ENCODE measurements around the gene ILF2.
"Not testable (repeated sequence)": the region's sequence is repeated elsewhere in the genome, so short reads cannot be mapped to it uniquely, and the experiment has no call there.

Gene ILF2

GRCh38 chr1:153670859-153671627, at the start of gene ILF2:
Gene ILF2, minus strand, starts transcription at chr1:153670993. Its CDS starts 71 bp downstream, at chr1:153670922.
- peak; percentile 98 for DNase-seq

- no peak for DNase-seq
Measured at GRCh38 chr1:153717330-153717729, 46.5 kb upstream of the ILF2 start.

DNA sequence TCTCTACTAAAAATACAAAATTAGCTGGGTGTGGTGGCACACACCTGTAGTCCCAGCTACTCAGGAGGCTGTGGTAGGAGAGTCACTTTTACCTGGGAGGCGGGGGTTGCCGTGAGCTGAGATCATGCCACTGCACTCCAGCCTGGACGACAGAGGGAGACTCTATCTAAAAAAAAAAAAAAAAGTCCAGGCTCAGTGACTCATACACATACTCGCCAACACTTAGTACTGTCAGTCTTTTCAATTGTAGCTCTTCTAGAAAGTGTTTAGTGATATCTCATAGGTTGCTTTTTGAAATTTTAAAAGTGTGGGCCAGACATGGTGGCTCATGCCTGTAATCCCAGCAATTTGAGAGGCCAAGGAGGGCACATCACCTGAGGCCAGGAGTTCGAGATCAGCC, 45.4 kb upstream of the ILF2 start:
- DNase-seq, result not testable (repeated sequence)

- DNase-seq, result no peak
Measured at GRCh38 chr1:153711026-153711425, 40.2 kb upstream of the ILF2 start.

GRCh38 chr1:153705484-153705883, 34.7 kb upstream of the ILF2 start:
- no peak for DNase-seq

GRCh38 chr1:153699768-153700167, 29.0 kb upstream of the ILF2 start:
- no peak for DNase-seq

- DNase-seq, result no peak
Measured at GRCh38 chr1:153698923-153699714, 28.3 kb upstream of the ILF2 start.

DNA sequence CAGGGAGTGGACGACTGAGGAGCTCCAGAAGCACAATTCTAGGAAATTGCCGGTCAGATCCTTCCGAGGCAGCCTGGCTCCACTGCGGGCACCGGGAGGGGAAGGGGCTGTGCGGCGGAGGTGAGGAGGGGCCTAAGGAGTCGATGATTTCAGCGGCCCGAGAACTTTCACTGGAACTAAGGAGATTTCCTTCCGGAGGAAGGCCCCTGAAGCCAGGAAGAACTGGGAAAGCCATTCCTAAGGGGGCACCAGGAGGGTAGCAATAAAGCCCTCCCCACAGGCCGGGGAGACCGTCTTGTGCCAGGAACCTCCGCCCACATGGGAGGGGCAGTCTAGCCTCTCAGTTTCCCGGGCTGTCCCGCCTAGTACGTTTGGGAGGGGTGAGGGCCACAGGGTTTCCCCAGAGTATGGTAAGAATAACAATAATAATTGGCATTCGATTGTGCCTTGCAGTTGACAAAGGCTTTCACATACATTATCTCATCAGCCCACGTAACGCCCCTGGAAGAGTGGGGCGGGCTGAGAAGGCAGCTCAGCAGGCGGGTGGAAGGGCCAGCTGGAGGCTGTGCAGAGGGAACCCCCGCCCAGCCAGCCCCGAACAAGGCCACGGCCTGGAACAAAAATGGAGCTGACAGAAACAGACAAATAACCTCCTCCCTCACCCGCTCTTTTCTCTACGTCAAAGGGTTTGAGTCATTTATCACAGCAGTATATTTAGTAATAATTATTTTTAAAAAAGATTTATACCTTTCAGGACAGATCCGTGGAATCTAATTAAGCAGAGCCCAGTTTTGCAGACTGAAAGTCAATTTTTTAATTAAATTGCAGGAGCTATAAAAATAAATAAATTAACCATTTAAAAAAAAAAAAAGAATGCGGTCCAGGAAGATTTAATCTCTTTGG, 27.5 kb upstream of the ILF2 start:
- DNase-seq, result no peak

DNA sequence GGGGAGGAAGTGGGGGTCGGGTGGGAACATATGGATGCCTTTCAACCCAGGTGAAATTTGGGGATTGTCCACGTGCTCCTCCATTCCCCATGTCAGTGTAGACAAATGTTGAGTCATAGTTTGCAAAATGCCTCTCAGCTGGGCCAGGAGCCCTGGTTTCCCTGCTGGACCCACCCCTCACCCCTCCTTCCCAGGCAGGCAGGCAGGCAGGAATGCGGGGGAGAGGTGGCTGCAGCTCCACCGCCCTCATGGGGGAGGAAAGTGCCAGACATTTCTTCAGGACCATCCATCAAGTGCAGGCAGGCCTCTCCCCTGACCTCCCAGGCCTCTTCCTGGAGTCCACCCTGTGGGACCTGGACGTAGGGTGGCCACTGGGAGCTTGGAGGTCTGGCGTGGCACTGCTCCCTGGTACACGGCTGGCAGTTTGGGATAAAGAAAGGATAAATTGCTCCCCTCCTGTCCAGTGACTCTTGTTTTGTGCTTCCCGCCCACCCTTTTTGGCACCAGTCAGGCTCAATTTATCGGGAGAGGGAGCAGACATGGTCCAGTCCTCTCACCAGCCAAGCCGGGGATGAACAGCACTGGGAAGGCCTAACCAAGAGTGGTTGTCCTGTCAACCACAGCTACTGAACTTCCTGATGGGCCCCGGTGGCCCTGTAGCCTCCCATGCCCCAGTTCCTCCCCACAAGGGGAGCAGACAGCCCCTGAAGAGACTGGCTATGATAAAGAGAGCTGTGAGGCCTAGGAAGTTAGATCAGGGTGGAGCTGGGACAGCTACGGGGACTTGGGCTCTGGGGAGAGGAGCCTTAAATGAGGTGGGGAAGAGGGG, 26.6 kb upstream of the ILF2 start:
- DNase-seq, result no peak

DNA sequence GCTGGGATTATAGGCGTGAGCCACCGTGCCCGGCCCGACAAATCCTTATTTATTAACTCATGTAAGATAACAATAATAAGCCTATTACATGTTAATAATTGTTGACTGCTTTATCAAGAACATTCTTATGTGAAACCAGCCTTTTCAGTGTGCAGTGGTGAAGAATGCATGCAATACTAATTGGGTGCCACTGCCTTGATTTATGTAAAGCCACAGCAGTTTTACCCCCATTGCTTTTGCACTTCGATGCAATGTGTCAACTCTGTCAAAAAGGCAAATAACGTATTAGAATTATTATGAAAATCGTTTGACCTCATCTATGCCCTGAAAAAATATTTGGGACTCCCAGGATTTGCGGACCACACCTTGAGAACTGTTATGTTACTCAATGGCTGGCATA, 25.9 kb upstream of the ILF2 start:
- no peak for DNase-seq

DNA sequence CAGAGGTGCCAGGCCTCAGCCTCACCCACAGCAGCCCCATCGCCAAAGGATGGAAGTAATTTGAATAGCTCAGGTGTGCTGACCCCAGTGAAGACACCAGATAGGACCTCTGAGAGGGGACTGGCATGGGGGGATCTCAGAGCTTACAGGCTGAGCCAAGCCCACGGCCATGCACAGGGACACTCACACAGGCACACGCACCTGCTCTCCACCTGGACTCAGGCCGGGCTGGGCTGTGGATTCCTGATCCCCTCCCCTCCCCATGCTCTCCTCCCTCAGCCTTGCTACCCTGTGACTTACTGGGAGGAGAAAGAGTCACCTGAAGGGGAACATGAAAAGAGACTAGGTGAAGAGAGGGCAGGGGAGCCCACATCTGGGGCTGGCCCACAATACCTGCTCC, 22.7 kb upstream of the ILF2 start:
- DNase-seq, result no peak

DNA sequence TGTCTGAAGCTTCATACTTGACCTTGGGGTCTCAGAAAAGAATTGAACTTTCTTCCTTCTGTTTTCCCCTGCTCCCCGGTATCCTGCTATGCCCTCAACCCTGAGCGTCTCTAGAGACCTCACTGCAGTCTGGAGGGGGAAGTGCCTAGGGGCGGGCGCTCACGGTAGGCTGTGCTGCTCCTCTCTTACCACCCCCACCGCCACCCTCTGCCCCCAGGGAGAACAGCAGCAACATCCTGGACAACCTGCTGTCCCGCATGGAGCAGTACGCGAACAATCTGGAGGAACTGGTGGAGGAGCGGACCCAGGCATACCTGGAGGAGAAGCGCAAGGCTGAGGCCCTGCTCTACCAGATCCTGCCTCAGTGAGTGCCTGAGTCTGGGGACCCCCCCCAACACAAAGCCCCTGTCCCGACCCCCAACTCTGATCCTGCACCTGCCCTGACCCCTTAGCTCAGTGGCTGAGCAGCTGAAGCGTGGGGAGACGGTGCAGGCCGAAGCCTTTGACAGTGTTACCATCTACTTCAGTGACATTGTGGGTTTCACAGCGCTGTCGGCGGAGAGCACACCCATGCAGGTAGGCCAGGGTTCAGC, 18.0 kb upstream of the ILF2 start:
- DNase-seq, result no peak

DNA sequence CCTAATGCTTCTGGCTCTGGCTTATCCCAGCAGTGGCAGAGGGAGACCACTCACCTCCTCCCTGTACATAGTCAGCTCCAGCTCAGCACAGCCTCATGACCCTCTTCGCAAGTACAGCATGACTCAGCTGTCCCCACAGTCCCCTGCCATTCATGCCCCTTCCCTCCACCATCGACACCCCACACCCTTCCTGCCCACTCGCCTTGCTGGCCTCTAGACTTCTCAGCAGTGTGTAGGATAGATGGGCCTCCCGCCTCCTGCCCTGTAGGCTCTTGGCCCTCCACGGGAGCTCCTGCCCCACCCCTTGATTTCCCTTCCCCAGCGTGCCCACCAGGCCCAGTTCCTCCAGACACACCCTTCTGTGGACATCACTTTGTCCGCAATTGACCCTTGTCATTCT, 17.5 kb upstream of the ILF2 start:
- no peak for DNase-seq

DNA sequence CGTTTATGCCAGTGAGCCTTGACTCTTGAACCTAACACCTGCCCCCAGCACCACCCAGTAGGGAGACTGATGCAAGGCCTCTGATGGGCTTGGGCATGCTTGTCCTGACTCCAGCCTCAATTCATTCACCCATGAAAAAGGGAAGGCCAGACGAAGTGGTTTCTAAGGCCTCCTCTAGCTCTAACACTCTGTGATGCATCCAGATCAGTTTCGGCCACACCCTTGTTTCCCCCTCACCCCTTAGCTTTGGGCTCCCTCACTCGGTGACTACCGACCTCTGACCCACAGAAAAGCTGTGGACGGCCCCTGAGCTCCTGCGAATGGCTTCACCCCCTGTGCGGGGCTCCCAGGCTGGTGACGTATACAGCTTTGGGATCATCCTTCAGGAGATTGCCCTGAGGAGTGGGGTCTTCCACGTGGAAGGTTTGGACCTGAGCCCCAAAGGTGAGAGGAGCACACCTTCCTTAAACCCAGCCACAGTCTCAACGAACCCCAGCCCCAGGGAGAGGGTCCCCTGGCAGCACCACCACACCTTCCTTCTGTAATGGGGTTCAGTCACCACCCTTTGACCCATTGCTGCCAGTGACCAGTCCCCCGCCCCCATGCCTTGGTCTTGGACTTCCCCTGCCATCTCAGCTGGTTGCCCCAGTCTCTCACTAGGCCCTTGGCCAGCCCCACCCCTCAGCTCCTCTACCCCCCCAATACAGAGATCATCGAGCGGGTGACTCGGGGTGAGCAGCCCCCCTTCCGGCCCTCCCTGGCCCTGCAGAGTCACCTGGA, 16.7 kb upstream of the ILF2 start:
- no peak for DNase-seq

DNA sequence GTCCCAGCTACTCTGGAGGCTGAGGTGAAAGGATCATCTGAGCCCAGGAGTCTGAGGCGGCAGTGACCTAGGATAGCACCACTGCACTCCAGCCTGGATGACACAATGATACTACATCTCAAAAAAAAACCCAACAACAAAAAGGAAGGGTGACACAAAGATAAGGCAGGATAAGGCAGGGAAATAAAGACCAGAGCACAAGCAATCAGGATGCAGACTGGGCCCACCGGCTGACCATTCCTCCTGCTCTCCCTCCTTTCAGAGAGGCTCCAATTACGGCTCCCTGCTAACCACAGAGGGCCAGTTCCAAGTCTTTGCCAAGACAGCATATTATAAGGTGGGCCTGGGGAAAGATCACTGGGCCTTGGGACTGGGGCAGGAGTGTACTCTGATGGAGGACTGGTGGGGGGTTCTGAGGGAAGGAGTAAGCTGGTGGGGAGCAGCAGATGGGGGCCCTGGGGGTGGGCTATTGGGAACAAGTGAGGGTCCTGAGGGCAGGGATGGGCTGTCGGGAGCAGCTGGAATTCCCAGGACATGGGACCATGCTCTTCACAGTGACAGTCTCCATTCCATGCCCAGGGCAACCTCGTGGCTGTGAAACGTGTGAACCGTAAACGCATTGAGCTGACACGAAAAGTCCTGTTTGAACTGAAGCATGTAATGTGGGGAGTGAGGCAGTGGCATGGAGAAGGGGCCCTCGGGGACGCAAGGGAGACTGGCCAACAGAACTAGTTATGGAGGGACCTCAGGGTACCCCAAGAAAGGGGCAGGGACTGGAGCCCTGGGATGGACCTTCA, 14.9 kb upstream of the ILF2 start:
- DNase-seq, result no peak

DNA sequence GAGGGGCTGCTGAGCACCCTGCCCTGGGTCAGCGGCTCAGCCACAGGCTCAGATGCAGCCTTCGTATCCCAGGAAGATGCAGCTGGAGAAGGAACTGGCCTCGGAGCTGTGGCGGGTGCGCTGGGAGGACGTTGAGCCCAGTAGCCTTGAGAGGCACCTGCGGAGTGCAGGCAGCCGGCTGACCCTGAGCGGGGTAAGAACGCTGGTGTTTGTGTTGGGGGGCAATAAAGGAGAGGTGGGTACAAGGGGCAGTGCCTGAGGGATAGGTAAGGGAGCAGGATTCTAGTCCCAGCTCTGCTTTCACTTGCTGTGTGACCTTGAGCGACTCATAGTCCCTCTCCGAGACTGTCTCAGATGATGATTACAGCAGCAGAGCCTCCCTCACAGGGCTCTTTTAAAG, 14.1 kb upstream of the ILF2 start:
- DNase-seq, result no peak

DNA sequence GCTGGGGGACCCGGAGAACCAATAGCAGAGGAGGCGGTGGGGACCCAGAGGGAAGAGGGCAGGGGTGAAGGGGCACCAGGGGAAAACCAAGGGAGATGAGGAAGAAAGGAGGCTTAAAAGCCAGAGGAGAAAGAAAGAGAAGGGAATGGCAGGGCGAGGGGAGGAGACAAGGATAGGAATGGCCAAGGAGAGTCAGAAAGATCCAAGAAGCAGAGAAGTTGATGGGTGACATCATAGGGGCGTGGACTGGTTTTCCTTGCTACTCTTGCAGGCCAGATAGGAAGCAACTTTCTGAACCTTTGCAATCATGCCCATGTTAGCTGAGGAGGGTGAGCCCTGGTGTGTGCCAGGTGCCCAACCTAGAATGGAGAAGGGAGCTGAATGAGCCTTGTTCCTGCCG, 13.1 kb upstream of the ILF2 start:
- no peak for DNase-seq

DNA sequence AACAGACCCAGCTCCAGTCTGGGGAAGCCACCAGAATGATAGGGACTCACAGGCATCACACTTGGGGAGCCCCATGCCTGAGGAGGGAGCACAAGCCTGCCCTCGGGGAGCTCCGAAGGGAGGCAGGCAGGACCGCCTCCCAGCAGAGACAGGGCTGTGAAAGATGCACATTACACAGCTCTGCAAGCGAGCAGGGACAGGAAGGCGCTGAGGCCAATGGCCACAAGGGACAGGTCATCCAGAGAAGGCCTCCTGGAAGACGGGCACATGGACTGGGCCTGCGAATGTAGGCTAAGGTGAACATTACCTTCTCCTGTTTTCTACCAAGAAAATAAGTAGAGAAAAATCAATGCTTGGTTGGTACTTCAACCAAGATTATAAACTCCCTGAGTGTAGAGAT, 11.9 kb upstream of the ILF2 start:
- DNase-seq, result no peak

- DNase-seq, result no peak
Measured at GRCh38 chr1:153680120-153680403, 9.3 kb upstream of the ILF2 start.

DNA sequence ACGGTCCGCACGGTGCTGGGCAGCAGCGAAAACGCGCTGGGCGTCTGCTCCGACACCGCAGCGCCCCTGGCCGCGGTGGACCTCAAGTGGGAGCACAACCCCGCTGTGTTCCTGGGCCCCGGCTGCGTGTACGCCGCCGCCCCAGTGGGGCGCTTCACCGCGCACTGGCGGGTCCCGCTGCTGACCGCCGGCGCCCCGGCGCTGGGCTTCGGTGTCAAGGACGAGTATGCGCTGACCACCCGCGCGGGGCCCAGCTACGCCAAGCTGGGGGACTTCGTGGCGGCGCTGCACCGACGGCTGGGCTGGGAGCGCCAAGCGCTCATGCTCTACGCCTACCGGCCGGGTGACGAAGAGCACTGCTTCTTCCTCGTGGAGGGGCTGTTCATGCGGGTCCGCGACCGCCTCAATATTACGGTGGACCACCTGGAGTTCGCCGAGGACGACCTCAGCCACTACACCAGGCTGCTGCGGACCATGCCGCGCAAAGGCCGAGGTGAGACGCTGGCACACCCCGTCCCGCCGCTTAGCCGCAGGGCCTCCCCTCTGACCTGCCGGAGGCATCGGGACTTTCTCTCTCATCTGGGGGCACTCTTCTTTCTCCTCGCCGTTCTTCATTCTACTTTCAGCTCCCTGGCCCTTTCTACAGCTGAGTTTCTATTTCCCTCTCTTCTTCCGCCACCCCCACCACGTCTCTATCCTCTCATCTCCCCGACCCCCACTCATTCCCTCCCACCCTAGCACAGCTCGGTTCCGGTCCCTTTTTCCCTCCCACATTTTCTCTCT, 8.7 kb upstream of the ILF2 start:
- no peak for DNase-seq

Data from NCI-H748 treated with DMSO at 0.1 percent for 48 hours (cell line).